HG02759 (cell line): ENCODE data around the gene RPS18.

Experiments used
- ATAC-seq: cut with Tn5 transposase; IDR thresholded peaks from one replicate; pipeline ENCODE4 v1.9.1; 2021; ENCODE audit warnings: mild to moderate bottlenecking, moderate library complexity; ENCODE audit not compliant: unreplicated experiment

The RPS18 gene

DNA sequence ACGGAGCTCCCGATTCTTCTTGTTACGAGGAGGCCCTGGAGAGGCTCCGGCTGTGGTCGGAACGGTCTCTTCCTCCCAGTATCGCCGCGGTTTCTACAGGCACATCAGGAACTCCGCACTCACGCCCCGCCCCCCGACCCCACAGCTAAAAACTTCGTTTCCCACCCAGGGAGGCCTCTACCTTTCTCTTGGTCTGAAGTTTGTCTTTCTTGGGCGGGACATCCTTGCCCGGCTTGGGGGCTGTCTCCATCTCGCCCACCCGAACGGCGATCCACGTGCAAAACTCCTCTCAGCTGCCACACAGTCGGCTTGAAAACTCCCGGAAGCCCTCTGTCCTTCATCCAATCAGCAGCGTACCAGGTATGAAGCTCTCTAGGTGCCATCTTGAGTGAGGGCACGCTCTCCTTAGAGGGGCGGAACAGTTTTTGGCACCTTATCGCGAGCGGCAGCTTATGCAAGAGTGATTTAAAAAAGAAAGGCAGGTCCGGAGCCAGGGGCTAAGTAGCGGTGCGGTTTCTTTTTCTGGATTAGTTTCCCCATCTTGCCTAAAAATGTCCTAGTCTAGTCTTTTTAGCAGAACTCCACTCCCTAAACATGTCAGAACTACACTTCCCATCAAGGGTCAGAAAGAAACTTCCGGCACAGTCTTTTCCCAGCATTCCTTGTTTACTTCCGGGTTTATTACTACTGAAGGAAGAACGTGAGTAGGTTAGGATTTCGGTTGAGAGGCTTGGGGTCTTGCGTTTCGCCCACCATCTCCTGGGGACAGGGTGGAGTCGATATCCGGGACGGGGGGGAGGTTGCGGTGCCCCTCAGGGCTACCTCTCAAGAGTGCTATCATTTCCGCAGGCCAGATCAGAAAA lies 17.3 kb downstream of the RPS18 start, which contains the start of the genes PFDN6 and WDR46:
PFDN6 (plus strand) TSS at position 681 of the 863 bp plus-strand sequence. CDS start 256 bp downstream, outside the sequence.
WDR46 (minus strand) TSS at position 319 of the 863 bp plus-strand sequence; CDS start at position 250, 69 bp downstream.
- ATAC-seq, result peak; percentile 86

DNA sequence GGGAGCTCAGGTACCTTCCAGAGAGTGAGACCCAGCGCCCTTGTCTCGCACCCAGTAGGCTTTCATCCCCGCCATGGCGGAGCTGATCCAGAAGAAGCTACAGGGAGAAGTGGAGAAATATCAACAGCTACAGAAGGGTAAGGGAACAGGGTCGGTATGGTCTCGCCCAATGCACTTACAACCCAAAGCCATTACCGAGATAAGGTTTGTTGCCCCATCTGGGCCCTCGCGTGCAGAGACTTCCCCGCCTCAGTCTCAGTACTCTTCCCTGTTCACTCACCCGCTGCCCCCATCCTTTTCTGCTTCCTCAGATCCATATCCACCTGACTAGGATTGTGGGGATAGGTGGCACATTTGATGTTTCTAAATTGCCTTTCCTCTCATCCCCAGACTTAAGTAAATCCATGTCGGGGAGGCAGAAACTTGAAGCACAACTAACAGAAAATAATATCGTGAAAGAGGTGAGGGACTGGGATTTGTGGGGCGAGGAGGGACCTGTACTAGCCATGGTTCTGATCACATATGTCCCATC lies 18.0 kb downstream of the RPS18 start:
- ATAC-seq, result peak; percentile 14

GRCh38 chr6:33290459-33290858 lies 18.6 kb downstream of the RPS18 start:
- ATAC-seq, result no peak

DNA sequence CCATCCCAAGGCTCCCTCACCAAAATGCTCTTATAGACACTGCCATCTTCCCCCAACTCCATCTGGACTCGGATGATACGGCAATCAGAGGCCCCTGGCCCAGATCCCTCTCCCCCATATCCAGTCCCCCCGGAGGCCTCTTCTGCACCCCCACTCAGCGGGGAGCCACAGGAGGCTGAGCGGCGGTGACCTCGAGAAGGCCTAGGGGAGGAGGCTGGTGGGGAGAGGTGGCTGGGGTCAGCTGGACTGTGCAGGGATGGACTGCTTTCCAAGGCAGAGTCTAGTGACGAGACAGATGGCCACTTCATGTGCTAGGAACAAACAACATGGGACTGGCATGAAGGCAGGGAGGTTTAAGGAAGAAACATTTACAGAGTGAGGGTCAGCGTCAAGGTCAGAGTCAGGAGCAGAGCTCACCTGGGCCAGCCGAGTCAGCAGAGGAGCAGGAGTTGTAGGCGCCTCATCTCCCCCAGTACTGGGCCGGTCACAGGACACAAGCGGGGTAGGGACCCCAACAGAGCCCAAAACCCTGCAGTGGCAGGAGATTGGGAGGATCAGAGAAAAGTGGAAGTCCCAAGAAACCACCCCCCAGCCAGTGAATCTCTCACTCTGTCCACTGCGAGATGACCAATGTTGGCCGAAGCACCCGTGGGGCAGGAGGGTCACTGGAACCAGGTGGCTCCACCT lies 21.3 kb downstream of the RPS18 start:
- ATAC-seq, result no peak

GRCh38 chr6:33294086-33294823 lies 22.4 kb downstream of the RPS18 start:
- no peak for ATAC-seq

DNA sequence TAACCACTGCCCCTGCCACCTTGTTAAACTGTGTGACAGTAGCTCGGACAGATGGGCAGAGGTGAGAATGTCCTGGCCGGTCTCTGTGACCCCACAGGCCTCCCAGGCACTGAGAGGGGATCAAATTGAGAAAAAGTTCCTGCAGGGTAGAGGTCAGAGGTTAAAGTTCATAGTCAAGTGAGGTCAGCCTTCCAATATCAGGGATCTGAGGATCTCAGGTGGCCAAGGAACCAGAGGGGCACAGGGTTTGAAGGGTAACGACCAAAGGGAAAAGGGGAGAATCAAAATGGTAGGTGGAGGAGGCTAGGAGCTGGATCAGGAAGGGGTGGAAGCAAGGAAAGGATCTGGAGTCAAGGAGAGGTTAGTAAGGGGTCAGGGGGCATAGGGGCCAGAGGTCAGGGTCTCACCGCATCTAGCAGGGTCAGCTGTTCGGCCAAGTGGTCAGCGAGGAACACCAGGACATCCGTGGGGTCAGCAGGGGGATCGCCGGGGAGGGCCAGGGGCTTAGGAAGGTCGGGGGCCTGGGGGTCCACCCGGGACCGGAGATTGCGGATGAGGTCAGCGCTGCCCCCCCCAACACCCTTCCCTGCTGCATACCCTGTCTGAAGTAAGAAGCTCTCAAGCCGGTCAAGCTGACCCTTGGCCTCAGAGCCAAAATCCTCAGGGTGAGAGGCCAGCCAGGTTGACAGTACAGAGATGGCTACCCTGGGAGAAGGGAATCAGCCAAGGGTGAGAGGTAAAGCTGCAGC lies 23.9 kb downstream of the RPS18 start:
- no peak for ATAC-seq

GRCh38 chr6:33296797-33297405 lies 25.0 kb downstream of the RPS18 start:
- no peak for ATAC-seq

DNA sequence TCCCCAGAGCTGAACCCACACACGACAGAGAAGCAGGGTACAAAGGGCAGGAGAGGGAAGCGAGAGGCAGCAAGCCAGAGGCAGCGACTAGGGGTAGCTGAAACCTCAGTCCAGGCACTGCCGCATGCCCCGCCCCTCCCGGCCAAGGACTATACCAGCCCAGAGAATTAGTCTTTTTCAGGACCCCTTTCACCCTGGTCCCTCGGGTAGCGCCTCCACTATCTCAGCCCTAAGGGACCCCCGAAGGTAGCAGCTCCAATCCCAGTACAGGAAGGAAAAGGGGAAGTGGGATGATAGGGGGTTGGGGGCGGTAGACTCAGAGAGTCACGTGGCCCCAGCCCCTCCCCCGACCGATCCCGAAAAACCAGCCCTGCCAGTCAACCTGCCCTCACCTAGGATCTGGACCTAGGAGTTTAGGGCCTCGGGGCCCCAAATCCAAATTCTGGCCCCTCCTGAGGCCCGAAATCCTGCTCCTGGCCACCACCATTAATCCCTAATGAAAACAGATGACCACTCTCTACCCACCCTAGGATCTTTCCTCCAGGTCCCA lies 25.6 kb downstream of the RPS18 start:
- no peak for ATAC-seq

DNA sequence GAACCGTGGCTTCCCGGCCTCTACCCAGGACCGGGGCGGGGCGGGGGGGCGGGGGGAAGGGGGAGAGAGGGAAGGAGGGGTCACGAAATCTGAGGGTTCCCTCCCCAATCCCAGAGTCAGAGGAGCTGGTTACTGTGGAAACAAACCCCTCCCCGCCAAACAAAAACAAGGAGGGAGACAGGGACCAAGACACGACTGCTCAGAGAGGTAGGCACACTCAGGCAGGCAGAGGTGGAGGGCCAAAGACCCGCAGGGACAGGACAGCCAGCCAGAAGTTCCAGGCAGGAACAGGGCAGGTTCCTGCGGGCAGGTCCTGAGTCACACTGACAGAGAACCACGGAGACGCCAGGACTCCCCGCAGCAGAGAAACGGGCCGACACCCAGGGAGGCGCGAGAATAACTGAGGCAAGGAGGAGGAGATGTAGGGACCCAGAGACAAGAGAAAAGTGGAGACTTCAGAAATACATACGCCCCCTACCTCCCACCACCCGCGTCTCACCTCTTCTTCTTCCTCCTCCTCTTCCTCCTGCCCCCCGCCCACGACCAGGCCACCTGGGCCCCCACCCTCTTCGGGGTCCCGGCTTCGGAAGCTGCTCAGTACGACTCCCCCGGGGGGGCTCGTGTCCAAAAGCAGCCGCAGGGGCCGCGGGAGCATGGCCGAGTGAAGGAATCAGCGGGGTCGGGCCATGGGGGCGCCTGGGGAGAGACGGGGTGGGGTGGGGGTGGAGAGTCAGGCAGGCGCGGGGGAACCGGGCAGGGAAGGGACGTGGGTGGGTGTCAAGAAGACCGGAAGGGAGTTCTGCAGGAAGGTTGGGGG lies 26.3 kb downstream of the RPS18 start:
- no peak for ATAC-seq

- peak; percentile 31 for ATAC-seq
Measured at GRCh38 chr6:33298773-33299236, 26.9 kb downstream of the RPS18 start, which contains the start of gene RGL2. Gene RGL2, minus strand, starts transcription at chr6:33298942. Its CDS starts 332 bp downstream, at chr6:33298610.

- peak; percentile 76 for ATAC-seq
Measured at GRCh38 chr6:33299237-33299944, 27.5 kb downstream of the RPS18 start.

GRCh38 chr6:33301877-33302276 lies 30.0 kb downstream of the RPS18 start:
- no peak for ATAC-seq

DNA sequence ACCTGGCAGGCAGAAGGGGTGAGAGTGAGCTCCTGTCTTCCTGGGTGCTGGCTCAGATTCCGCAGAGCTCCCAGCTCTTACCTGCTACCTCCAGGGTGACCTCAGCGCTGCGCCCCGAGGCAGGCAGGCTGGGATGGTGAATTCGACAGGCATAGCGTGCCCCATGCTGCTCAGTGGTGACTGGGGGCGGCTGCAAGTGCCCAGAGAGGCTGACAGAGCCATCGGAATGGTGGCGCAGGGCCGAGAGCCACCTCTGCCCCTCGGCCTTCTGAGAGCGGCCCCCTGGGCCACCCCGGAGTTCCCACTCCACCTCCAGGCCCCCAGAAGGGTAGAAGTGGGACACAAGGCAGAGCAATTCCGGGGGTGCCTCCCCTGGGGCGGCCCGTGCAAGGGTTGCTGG lies 32.3 kb downstream of the RPS18 start:
- ATAC-seq, result no peak

DNA sequence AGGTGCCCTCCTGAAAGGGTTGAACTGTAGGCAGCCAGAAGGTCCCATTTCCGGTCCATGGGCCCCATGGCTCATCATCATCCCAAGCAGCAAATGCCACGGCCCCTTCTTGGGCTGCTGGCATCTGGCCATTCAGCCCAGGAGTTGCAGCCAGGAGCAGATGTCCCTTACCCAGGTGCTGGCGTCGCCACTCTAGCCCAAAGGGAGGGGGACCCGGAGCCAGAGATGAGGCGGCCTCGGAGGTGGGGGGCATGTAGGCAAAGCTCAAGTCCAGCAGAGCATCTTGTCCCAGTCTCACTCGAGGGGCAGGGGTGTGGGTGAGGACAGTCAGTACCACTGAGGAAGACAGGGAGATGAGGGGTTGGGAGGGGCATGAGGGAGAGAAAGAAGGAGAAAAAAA lies 33.2 kb downstream of the RPS18 start:
- ATAC-seq, result no peak

GRCh38 chr6:33306356-33306755 lies 34.5 kb downstream of the RPS18 start:
- no peak for ATAC-seq

- peak; percentile 28 for ATAC-seq
Measured at GRCh38 chr6:33312361-33313104, 40.7 kb downstream of the RPS18 start.

- ATAC-seq, result no peak
Measured at GRCh38 chr6:33313105-33313708, 41.3 kb downstream of the RPS18 start.
